Epithelial cell of esophagus (primary cell): ENCODE data around the gene TIMP2.
A peak's percentile ranks its signal among the peaks of the same experiment; 100 is the strongest.

Experiments
- DNase-seq: peaks from one replicate; pipeline ENCODE4 v3.0.0; 2010; ENCODE audit warnings: low read depth
- H3K4me3 ChIP-seq: 2 replicates; pipeline ENCODE4 v1.5.1; 2011; ENCODE audit warnings: mild to moderate bottlenecking, low read length, control low read depth
- TF ChIP-seq, protein P1 (sequence below): IDR thresholded peaks from 2 replicates; pipeline ENCODE4 v1.5.1; 2011; ENCODE audit warnings: low read depth, mild to moderate bottlenecking, low read length, control low read depth, inconsistent platforms; ENCODE audit not compliant: insufficient read depth; ENCODE audit errors: missing control alignments

Gene TIMP2

DNA sequence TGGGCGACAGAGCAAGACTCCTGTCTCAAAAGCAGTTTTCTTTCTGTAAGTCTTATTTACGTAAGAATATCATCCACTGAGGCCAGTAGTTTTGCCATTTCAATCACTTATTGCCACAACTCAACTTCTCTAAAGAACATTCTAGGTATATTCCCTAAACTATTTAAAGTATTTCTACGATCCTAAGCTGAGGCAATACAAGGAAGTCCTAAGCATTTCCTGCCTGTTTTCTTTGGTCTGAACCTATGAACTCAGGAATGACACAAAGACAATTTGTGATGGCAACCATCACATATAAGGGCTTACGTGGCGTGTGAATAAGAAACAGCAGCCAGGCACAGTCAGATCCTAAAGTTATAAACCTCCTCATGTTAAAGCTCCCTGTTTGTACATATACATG lies 98.8 kb downstream of the TIMP2 start:
- no peak for DNase-seq
- TF ChIP-seq, protein P1, sequence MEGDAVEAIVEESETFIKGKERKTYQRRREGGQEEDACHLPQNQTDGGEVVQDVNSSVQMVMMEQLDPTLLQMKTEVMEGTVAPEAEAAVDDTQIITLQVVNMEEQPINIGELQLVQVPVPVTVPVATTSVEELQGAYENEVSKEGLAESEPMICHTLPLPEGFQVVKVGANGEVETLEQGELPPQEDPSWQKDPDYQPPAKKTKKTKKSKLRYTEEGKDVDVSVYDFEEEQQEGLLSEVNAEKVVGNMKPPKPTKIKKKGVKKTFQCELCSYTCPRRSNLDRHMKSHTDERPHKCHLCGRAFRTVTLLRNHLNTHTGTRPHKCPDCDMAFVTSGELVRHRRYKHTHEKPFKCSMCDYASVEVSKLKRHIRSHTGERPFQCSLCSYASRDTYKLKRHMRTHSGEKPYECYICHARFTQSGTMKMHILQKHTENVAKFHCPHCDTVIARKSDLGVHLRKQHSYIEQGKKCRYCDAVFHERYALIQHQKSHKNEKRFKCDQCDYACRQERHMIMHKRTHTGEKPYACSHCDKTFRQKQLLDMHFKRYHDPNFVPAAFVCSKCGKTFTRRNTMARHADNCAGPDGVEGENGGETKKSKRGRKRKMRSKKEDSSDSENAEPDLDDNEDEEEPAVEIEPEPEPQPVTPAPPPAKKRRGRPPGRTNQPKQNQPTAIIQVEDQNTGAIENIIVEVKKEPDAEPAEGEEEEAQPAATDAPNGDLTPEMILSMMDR, result no peak

DNA sequence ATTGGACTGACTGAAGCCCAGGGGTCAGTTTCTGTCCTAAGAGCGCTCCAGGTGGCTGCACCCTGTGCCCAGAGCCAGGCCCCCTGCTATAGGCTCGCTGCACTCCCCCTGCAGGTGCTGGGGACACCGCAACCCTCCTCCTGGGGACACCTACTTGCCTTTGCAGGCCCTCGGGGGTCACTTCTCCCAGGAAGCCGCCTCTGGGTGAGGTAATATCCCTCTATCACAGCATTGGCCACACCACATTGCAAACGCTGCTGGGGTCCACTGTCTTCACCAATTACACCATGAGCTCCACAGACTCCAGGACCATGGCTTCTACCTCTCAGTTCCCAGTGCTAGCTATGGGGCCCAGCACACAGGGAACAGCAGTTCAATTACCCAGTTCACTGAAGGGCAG lies 99.5 kb downstream of the TIMP2 start:
- no peak for DNase-seq
- H3K4me3 ChIP-seq, result no peak overlapping the region
- TF ChIP-seq, protein P1, result no peak

More for the DNA sequence above, 98.8 kb downstream of the TIMP2 start:
- no peak overlapping the region for H3K4me3 ChIP-seq

DNA sequence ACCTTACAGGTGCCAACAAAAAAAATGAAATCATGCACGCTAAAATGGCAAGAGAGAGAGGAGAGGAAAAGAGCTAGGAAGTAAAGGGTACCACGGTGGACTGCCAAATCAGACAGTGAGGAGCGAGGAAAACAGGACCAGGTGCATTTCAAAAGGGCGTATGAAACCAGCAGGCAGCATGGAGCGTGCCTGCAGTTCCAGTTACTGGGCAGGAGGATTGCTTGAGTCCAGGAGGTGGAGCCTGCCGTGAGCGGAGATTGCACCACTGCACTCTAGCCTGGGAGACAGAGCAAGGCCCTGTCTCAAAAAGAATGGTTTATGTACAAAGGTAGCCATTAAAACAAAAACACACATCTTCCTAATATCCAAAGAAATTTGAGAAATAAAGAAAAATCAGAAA lies 100.9 kb downstream of the TIMP2 start:
- H3K4me3 ChIP-seq, result no peak overlapping the region
- TF ChIP-seq, protein P1, result no peak
- DNase-seq, result no peak

DNA sequence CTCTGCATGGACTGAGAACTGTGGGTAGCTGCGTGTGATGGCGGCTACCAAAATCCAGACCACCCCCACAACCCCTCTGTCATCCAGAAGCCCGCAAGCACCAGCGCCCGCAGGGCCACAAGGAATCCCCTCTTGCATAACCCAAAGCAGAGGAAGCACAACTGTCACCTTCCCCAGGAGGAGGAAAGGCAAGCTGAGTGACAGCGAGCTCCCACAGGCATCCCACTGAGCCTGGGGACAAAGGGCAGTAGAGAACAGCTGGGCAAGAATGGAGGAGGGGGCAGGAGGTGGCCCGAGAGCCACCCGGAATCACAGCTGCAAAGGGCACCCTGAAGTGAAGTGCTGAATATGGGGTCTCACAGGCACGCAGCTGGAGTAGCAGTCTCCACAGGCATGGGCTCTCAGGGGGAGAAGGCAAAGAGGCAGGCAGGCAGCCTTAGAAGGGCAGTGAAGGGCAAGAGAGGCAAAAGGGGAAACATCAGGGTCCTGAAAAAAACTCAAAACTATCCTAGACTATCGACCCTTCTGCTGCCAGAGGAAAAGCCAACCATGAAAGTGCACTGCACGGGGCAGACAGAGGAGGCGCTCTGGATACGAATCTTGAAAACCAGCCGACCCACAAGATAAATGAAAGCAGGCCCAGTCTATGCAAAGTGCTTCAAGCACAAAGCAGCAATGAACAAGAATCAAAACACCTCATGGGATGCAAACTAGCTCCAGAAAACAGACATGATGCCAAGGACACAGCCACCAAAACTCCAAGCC lies 101.7 kb downstream of the TIMP2 start:
- no peak overlapping the region for H3K4me3 ChIP-seq
- TF ChIP-seq, protein P1, result no peak
- DNase-seq, result no peak

DNA sequence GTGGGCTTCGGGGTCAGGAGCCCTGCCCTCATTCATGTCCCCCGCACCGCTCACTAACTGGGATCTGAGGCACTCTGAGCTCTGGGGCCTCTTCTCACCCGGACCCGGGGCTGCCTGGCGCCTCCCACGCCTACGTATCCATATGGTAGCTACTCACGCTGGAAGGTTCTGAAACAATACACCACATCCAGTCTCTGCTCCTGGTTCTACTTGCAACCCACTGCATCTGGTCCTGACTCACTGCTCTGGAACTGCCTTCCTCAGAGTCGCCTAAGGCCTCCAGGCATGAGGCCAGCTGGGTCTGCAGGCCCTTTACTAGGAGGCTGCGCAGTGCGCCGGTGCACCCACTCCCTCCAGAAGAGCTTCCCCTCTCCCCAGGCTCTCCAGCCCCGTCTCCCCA lies 102.6 kb downstream of the TIMP2 start:
- DNase-seq, result peak; percentile 20
- TF ChIP-seq, protein P1, result no peak
- H3K4me3 ChIP-seq, result no peak overlapping the region

DNA sequence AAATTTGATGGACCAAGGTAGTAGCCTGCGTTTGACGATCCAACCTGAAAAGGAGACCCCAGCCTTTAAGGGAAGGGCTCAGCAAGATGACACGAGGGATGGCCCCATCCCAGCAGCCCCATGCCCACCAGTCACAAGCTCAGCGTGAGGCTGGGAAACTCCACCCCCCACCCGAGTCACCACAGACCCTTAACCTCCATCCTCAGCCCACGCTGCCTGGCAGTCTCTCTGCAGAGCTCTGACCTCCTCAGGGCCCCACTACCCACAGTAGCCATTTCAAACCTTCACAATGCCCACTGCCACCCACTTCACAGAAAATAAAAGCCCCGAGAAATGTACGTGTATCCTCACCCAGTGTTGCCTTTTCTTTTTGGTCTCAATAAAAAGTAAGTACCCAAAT lies 103.2 kb downstream of the TIMP2 start:
- DNase-seq, result no peak
- H3K4me3 ChIP-seq, result no peak overlapping the region
- TF ChIP-seq, protein P1, result no peak

DNA sequence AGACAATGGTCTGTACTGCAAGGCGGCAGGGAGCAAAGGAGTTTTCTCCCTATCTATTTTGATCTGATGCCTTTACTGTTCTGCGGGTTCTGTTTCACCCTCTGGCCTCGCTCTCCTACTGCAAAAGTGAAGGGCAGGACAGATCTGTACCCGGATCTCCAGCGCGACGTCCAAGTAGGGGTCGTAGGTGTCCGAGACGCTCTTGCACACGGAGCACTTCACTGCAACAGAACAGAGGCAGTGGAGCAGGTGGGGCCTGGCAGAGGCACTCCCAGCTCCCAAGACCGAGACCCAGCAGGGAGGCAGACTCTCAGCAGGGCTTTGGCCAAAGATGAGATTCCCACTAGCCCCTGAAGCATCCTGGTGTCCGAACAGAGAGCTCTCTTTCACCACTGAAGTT lies 104.3 kb downstream of the TIMP2 start:
- H3K4me3 ChIP-seq, result no peak overlapping the region
- TF ChIP-seq, protein P1, result no peak
- no peak for DNase-seq
